H9 (cell line): ENCODE results near the gene TMEM181. TPM values are rescaled to one million over a fixed set of nuclear protein-coding genes. Genes with fewer than 3 reads are reported as not detected.
A peak's percentile ranks its signal among the peaks of the same experiment; 100 is the strongest.

Experiments
- DNase-seq: peaks from one replicate; pipeline ENCODE4 v3.0.0-alpha.2; 2017
- H2AFZ ChIP-seq: one replicate; pipeline ENCODE4 v1.6.1; 2013; ENCODE audit warnings: mild to moderate bottlenecking, low read length, control low read depth, moderate library complexity
- H2AK5ac ChIP-seq: 2 replicates; pipeline ENCODE4 v1.6.1; 2013; ENCODE audit warnings: low read length, control low read depth, mixed read lengths; ENCODE audit not compliant: insufficient read length
- H2BK120ac ChIP-seq: one replicate; pipeline ENCODE4 v1.6.1; 2013; ENCODE audit warnings: low read depth, mild to moderate bottlenecking, low read length, control low read depth, inconsistent platforms; ENCODE audit not compliant: poor library complexity, severe bottlenecking
- H2BK12ac ChIP-seq: 2 replicates; pipeline ENCODE4 v1.6.1; 2013; ENCODE audit warnings: low read length, control low read depth, mixed read lengths, low read depth; ENCODE audit not compliant: insufficient read length
- H2BK15ac ChIP-seq: 2 replicates; pipeline ENCODE4 v1.6.1; 2013; ENCODE audit warnings: low read depth, low read length, control low read depth
- H2BK20ac ChIP-seq: one replicate; pipeline ENCODE4 v1.6.1; 2013; ENCODE audit warnings: low read depth, mild to moderate bottlenecking, low read length, control low read depth, inconsistent platforms; ENCODE audit not compliant: poor library complexity, severe bottlenecking
- H2BK5ac ChIP-seq: 2 replicates; pipeline ENCODE4 v1.6.1; 2013; ENCODE audit warnings: low read length, control low read depth, mixed read lengths; ENCODE audit not compliant: insufficient read length
- H3K14ac ChIP-seq: 2 replicates; pipeline ENCODE4 v1.6.1; 2013; ENCODE audit warnings: low read length, control low read depth; ENCODE audit not compliant: insufficient read depth
- H3K18ac ChIP-seq: 2 replicates; pipeline ENCODE4 v1.6.1; 2013; ENCODE audit warnings: low read depth, mild to moderate bottlenecking, mixed read lengths, low read length, control low read depth; ENCODE audit not compliant: insufficient read length
- H3K23ac ChIP-seq: 2 replicates; pipeline ENCODE4 v1.6.1; 2013; ENCODE audit warnings: low read length, control low read depth, mixed read lengths, low read depth; ENCODE audit not compliant: insufficient read length
- H3K23me2 ChIP-seq: 2 replicates; pipeline ENCODE4 v1.6.1; 2013; ENCODE audit warnings: low read depth, mild to moderate bottlenecking, mixed read lengths, low read length, control low read depth; ENCODE audit not compliant: insufficient read length, poor library complexity, severe bottlenecking
- H3K27ac ChIP-seq: 2 replicates; pipeline ENCODE4 v1.5.1; 2013; ENCODE audit warnings: low read length, control low read depth, mixed read lengths, low read depth; ENCODE audit not compliant: insufficient read length
- H3K27me3 ChIP-seq: 2 replicates; pipeline ENCODE4 v1.6.1; 2013; ENCODE audit warnings: low read length, control low read depth, inconsistent platforms; ENCODE audit not compliant: insufficient read depth
- H3K4ac ChIP-seq: 2 replicates; pipeline ENCODE4 v1.6.1; 2013; ENCODE audit warnings: low read depth, mild to moderate bottlenecking, control low read depth, inconsistent platforms, low read length, moderate library complexity
- H3K4me1 ChIP-seq: 2 replicates; pipeline ENCODE4 v1.6.1; 2013; ENCODE audit warnings: low read length, control low read depth, inconsistent platforms; ENCODE audit not compliant: insufficient read depth
- H3K4me2 ChIP-seq: 2 replicates; pipeline ENCODE4 v1.6.1; 2013; ENCODE audit warnings: low read length, control low read depth, mixed read lengths; ENCODE audit not compliant: insufficient read length, insufficient read depth
- H3K56ac ChIP-seq: 2 replicates; pipeline ENCODE4 v1.6.1; 2013; ENCODE audit warnings: low read depth, mild to moderate bottlenecking, mixed read lengths, low read length, control low read depth; ENCODE audit not compliant: insufficient read length
- H3K79me1 ChIP-seq: 2 replicates; pipeline ENCODE4 v1.6.1; 2013; ENCODE audit warnings: low read depth, mild to moderate bottlenecking, moderate library complexity, low read length, control low read depth, inconsistent platforms; ENCODE audit not compliant: insufficient read depth, poor library complexity, severe bottlenecking
- H3K79me2 ChIP-seq: 2 replicates; pipeline ENCODE4 v1.6.1; 2013; ENCODE audit warnings: low read length, control low read depth, inconsistent platforms; ENCODE audit not compliant: insufficient read depth
- H3K9ac ChIP-seq: 2 replicates; pipeline ENCODE4 v1.6.1; 2013; ENCODE audit warnings: low read length, control low read depth, mixed read lengths; ENCODE audit not compliant: insufficient read length; ENCODE audit errors: extremely low read depth
- H3K9me3 ChIP-seq: one replicate; pipeline ENCODE4 v1.6.1; 2013; ENCODE audit warnings: low read depth, low read length, inconsistent platforms; ENCODE audit not compliant: control insufficient read depth
- H3T11ph ChIP-seq: one replicate; pipeline ENCODE4 v1.6.1; 2013; ENCODE audit warnings: mild to moderate bottlenecking, low read length, control low read depth, inconsistent platforms
- H4K20me1 ChIP-seq: one replicate; pipeline ENCODE4 v1.6.1; 2013; ENCODE audit not compliant: control insufficient read depth, insufficient read length, insufficient read depth
- H4K5ac ChIP-seq: 2 replicates; pipeline ENCODE4 v1.6.1; 2013; ENCODE audit warnings: low read depth, mild to moderate bottlenecking, mixed read lengths, low read length, control low read depth; ENCODE audit not compliant: insufficient read length
- H4K8ac ChIP-seq: replicated peaks from 2 replicates; pipeline ENCODE4 v1.6.1; 2013; ENCODE audit warnings: low read length, control low read depth, mixed read lengths, low read depth; ENCODE audit not compliant: insufficient read length
- H4K91ac ChIP-seq: 2 replicates; pipeline ENCODE4 v1.6.1; 2013; ENCODE audit warnings: low read depth, mild to moderate bottlenecking, moderate library complexity, mixed read lengths, low read length, control low read depth; ENCODE audit not compliant: insufficient read length
- H3K27ac Mint-ChIP-seq, 3 experiments: 2 replicates in 2 of 3; 3 replicates in 1 of 3; pipeline ENCODE4 v1.8.0; 2020 to 2021; ENCODE audit warnings: mixed read lengths in 3 of 3, mild to moderate bottlenecking in 1 of 3, moderate library complexity in 1 of 3
- H3K27me3 Mint-ChIP-seq: 2 replicates; pipeline ENCODE4 v1.8.0; 2021; ENCODE audit warnings: low read depth, mild to moderate bottlenecking, moderate library complexity, mixed read lengths
- H3K36me3 Mint-ChIP-seq, 3 experiments: 2 replicates in 2 of 3; 3 replicates in 1 of 3; pipeline ENCODE4 v1.8.0; 2020 to 2021; ENCODE audit warnings: low read depth in 3 of 3, mixed read lengths in 3 of 3; ENCODE audit not compliant: insufficient read depth in 1 of 3
- H3K4me1 Mint-ChIP-seq, 2 experiments: 2 replicates each; pipeline ENCODE4 v1.8.0; 2020; ENCODE audit warnings: mixed read lengths in 2 of 2
- H3K4me3 Mint-ChIP-seq, 2 experiments: 2 replicates in 1 of 2; 3 replicates in 1 of 2; pipeline ENCODE4 v1.8.0; 2020 to 2021; ENCODE audit warnings: mild to moderate bottlenecking in 2 of 2, mixed read lengths in 2 of 2, moderate library complexity in 1 of 2
- H3K9me3 Mint-ChIP-seq, 2 experiments: 2 replicates in 1 of 2; 3 replicates in 1 of 2; pipeline ENCODE4 v1.8.0; 2020; ENCODE audit warnings: mild to moderate bottlenecking in 2 of 2, mixed read lengths in 2 of 2, moderate library complexity in 1 of 2
- CTCF ChIP-seq: fragments of 200-600 bp; sonication (generic); conservative IDR thresholded peaks from 3 replicates; pipeline ENCODE4 v1.8.0; 2021; ENCODE audit warnings: antibody characterized with exemption, mild to moderate bottlenecking
- WGBS: extraction: QIAGEN DNeasy Blood & Tissue Kit; methylation state at CpG from one replicate; pipeline ENCODE4 v1.1.7; 2013; ENCODE audit warnings: missing lambda C conversion rate, low lambda C conversion rate, mixed read lengths; ENCODE audit not compliant: insufficient read length; ENCODE audit errors: extremely low coverage; 5-methylcytosine and 5-hydroxymethylcytosine counted together
- total RNA-seq: library from RNA; stranded (reverse); gene quantifications from 2 replicates; pipeline ENCODE4 v1.2.1, GENCODE V29; 2021

The TMEM181 gene
- total RNA-seq, 1 experiment from 2014 or later = 24.4 TPM

DNA sequence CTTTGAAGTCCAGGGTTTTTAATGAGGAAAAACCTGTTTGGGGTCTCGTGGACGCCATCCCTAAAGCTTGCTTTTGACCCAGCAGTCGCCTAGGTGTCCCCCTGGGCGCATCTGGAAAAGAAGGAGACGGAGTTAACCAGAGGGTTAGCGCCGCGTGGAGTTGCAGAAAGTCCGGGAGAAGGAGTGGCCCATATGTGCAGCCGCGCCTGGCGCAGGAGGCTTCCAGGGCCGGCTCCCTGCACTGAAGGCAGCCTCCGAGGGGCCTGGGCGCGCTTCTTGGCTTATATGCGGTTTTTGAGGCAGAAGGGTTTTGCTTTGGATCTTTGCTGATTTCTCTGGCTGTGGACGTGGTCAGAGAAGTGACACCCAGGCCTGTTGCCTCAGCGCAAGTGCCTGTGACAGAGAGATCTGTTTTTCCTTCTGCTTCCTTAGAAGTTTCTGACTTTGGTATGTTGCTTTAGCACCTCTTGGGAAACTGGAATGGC, 987 bp downstream of the TMEM181 start:
- WGBS = no CpG with 5 or more reads among the region's 19 CpGs

More for the DNA sequence above, 987 bp downstream of the TMEM181 start:
- no peak overlapping the region for H3T11ph ChIP-seq
- H3K4me1 ChIP-seq = peaks cover 7% of the 10 kb centered on the region; the same call in 1 of the 2 replicates
- no peak overlapping the region for H2AK5ac ChIP-seq
- H4K8ac ChIP-seq = no peak overlapping the region
- no peaks in the 10 kb centered on the region for H3K9me3 ChIP-seq
- H4K91ac ChIP-seq = no peak overlapping the region
- H3K14ac ChIP-seq = no peak overlapping the region
- no peak for DNase-seq
- H3K4ac ChIP-seq = no peak overlapping the region
- no peak overlapping the region for H3K18ac ChIP-seq
- no peak for TF ChIP-seq CTCF
- H2BK15ac ChIP-seq = no peak overlapping the region
- no peak overlapping the region for H2BK12ac ChIP-seq
- Mint-ChIP-seq H3K9me3 (no peaks in the 10 kb centered on the region), H3K36me3 (peaks cover 0 to 6% (median 0%) of the 10 kb centered on the region in 3 experiments; a peak in 3 of 7 replicates), H3K27me3 (no peaks in the 10 kb centered on the region), H3K4me3 (peak overlapping the region; percentile 86 to 93), H3K27ac (peak overlapping the region; percentile 44 to 93 (median 80); a peak in 2 of 7 replicates), H3K4me1 (peaks cover 34% of the 10 kb centered on the region in 2 experiments)
- no peak overlapping the region for H2BK5ac ChIP-seq
- no peak overlapping the region for H2BK120ac ChIP-seq
- no peak overlapping the region for H4K5ac ChIP-seq
- peaks cover 20% of the 10 kb centered on the region; the same call in 1 of the 2 replicates for H3K79me2 ChIP-seq
- no peak overlapping the region for H3K23ac ChIP-seq
- H3K27ac ChIP-seq = no peak overlapping the region
- no peak overlapping the region for H2AFZ ChIP-seq
- no peaks in the 10 kb centered on the region for H3K79me1 ChIP-seq
- no peaks in the 10 kb centered on the region for H3K27me3 ChIP-seq
- no peak overlapping the region for H3K56ac ChIP-seq
- H3K4me2 ChIP-seq = peak overlapping the region; percentile 64
- H4K20me1 ChIP-seq = no peaks in the 10 kb centered on the region
- peak overlapping the region; percentile 43 for H3K9ac ChIP-seq
- no peak overlapping the region for H2BK20ac ChIP-seq
- peaks cover 4% of the 10 kb centered on the region for H3K23me2 ChIP-seq
